GM10248 (cell line): ENCODE data around the gene MALAT1.

ENCODE experiments used
- CTCF ChIA-PET: fragments of 300-600 bp; sonication (Branson Sonifier 250); formaldehyde crosslinking; extraction: SDS; loops from one replicate; lab custom pipeline; 2021; ENCODE audit warnings: antibody characterized with exemption; lab: Yijun Ruan, JAX
- POLR2A ChIA-PET: fragments of 350-650 bp; sonication (Branson Sonifier 250); formaldehyde crosslinking; extraction: SDS; loops from one replicate; lab custom pipeline; 2020; ENCODE audit warnings: antibody characterized with exemption; lab: Yijun Ruan, JAX
- DNase-seq: peaks from one replicate; pipeline ENCODE4 v3.0.0; 2012; ENCODE audit errors: extremely low spot score
- TF ChIP-seq, protein P1 (sequence below): IDR thresholded peaks from 2 replicates; pipeline ENCODE4 v1.5.1; 2012; ENCODE audit warnings: mild to moderate bottlenecking, low read depth; ENCODE audit errors: extremely low read depth, missing control alignments, control extremely low read depth

MALAT1 gene

GRCh38 chr11:65551572-65552387, 52.9 kb downstream of the MALAT1 start:
- TF ChIP-seq, protein P1, sequence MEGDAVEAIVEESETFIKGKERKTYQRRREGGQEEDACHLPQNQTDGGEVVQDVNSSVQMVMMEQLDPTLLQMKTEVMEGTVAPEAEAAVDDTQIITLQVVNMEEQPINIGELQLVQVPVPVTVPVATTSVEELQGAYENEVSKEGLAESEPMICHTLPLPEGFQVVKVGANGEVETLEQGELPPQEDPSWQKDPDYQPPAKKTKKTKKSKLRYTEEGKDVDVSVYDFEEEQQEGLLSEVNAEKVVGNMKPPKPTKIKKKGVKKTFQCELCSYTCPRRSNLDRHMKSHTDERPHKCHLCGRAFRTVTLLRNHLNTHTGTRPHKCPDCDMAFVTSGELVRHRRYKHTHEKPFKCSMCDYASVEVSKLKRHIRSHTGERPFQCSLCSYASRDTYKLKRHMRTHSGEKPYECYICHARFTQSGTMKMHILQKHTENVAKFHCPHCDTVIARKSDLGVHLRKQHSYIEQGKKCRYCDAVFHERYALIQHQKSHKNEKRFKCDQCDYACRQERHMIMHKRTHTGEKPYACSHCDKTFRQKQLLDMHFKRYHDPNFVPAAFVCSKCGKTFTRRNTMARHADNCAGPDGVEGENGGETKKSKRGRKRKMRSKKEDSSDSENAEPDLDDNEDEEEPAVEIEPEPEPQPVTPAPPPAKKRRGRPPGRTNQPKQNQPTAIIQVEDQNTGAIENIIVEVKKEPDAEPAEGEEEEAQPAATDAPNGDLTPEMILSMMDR: peak; percentile 84
- ChIA-PET POLR2A (no interaction called here), CTCF (interaction anchor here (0.6 to 2.7 kb wide), 11 partner anchors 9 to 222 kb away, joined by 3 to 30 read pairs (median 6); partner anchors contain the start of gene ZNRD2)
- DNase-seq: peak; percentile 75

DNA sequence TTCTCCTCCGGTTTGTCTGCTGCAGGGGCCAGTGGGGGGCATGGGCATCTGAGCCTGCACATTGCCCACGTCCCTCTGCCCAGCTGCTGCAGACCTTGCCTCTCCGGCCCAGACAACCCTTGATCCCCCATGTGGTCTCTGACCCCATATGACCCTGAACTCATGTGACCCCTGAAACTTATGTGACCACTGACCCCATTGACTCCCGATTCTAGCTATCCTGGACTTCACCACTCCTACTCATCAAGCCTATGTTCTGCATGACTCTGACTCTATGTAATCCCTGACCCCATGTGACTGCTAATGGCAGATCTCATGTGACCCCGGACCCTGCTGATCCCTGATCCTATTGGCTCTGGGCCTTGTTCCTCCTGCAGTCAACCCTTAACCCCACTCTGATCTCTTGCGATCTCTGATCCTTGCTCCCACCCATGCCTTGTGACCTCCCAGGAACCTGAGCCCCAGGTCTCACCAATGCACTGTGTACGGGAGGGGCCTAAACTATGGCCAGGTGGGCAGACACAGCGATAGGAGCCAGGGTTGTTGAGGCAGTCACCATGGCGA, 53.6 kb downstream of the MALAT1 start:
- no peak for DNase-seq
- TF ChIP-seq, protein P1: no peak
- POLR2A ChIA-PET: interaction anchor here (0.5 to 1.4 kb wide), 2 partner anchors 13 to 46 kb away, joined by 3 to 6 read pairs; no protein-coding TSS in a partner anchor
- CTCF ChIA-PET: interaction anchor here (0.8 to 2.7 kb wide), 11 partner anchors 9 to 223 kb away, joined by 3 to 30 read pairs (median 6); partner anchors contain the start of gene ZNRD2

DNA sequence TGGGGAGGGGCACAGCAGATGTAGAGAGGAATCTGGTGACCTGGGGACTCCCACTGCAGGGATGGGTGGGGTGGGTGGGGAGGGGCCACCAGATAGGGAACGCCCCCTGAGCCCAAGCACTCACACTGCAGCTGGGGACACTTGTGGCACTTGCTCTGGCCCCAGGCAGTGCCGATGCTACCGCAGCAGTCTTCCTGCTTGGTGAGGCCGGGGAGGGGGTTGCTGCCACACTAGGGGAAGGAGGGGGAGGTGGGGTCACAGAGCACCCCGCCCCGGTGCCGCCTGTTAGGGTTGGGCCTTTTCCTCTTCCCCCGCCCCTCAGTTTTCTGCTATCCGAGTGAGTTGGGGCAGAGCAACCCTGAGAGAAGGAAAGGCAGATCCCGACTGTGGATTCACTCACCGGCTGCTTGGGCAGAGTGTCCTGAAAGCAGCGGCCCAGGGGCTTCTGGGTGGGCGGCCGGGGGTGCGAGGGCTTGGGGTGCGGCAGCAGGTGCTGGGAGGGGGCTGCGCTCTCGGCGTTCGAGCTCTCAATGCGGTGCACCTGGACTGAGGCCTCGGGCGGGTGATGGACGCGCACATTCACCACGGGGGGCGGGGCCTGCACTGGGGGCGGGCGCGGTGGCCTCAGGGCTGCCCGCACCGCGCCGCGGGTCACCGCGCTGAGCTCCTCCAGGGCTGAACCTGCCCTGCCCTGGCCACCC, 54.6 kb downstream of the MALAT1 start:
- TF ChIP-seq, protein P1: no peak
- DNase-seq: no peak
- ChIA-PET POLR2A (interaction anchor here (0.5 to 1.4 kb wide), 2 partner anchors 14 to 47 kb away, joined by 3 to 6 read pairs; no protein-coding TSS in a partner anchor), CTCF (interaction anchor here (1.1 to 2.7 kb wide), 5 partner anchors 10 to 18 kb away, joined by 3 to 16 read pairs (median 6); partner anchors contain the start of gene ZNRD2)

GRCh38 chr11:65554057-65554818, 55.4 kb downstream of the MALAT1 start:
- DNase-seq: no peak
- CTCF ChIA-PET: interaction anchor here (1.0 to 2.3 kb wide), 6 partner anchors 11 to 19 kb away, joined by 3 to 16 read pairs (median 4); no protein-coding TSS in a partner anchor
- TF ChIP-seq, protein P1: no peak
- POLR2A ChIA-PET: interaction anchor here (1.4 kb wide), 1 partner anchor 47 kb away, joined by 6 read pairs; no protein-coding TSS in a partner anchor

- TF ChIP-seq, protein P1: no peak
- ChIA-PET POLR2A (no interaction called here), CTCF (interaction anchor here (1.0 to 1.4 kb wide), 2 partner anchors 14 to 18 kb away, joined by 3 to 12 read pairs; no protein-coding TSS in a partner anchor)
- DNase-seq: no peak
These were observed 56.1 kb downstream of the MALAT1 start for GRCh38 chr11:65554842-65555430.
